Measurements from ENCODE around the gene HDHD2.

DNA sequence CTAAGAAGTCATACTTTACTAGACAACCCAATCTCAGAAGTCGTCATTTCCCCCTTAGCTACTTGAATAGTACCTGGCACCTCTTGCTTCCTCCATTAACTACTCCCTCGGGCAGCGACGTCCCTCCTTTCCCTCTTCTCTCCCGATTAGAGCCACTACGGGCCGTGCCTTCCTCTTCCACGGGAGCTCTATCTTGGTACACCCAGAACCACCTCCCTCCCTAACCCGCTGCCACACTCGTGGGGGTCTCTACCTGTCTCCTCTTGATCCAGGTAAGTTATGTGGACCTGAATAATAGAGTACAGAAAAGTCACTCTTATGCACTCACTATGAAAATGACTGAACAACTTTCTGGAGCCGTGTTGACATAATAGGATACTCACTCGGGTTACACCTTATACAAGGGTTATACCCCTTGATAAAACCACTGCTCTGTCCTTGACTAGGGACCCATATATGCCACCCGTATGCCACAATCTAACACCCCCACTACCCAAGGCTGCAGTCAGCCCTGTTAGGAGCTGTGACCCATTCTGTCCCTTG is 595 bp upstream of the HDHD2 start:
- TF ChIP-seq POLR2A (IDR thresholded peaks at IDR 0.05) = no peak
- TF ChIP-seq, protein P1, sequence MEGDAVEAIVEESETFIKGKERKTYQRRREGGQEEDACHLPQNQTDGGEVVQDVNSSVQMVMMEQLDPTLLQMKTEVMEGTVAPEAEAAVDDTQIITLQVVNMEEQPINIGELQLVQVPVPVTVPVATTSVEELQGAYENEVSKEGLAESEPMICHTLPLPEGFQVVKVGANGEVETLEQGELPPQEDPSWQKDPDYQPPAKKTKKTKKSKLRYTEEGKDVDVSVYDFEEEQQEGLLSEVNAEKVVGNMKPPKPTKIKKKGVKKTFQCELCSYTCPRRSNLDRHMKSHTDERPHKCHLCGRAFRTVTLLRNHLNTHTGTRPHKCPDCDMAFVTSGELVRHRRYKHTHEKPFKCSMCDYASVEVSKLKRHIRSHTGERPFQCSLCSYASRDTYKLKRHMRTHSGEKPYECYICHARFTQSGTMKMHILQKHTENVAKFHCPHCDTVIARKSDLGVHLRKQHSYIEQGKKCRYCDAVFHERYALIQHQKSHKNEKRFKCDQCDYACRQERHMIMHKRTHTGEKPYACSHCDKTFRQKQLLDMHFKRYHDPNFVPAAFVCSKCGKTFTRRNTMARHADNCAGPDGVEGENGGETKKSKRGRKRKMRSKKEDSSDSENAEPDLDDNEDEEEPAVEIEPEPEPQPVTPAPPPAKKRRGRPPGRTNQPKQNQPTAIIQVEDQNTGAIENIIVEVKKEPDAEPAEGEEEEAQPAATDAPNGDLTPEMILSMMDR (IDR thresholded peaks at IDR 0.05) = no peak

All from right lobe of liver (tissue), 4 donors.